ENCODE results near the gene KRTAP10-8.

- no peak for TF ChIP-seq POLR2A (IDR thresholded peaks at IDR 0.05)
- TF ChIP-seq CTCF (IDR thresholded peaks at IDR 0.05): no peak
- no peak for TF ChIP-seq POLR2AphosphoS5 (IDR thresholded peaks at IDR 0.05)
Observed at GRCh38 chr21:44568667-44569556, 43.0 kb upstream of the KRTAP10-8 start.
